ENCODE measurements around the gene HLA-DPB1. TPM values are rescaled to one million over a fixed set of nuclear protein-coding genes. Genes with fewer than 3 reads are reported as not detected.

HLA-DPB1 gene
- total RNA-seq, 1 experiment from 2014 or later = not detected

DNA sequence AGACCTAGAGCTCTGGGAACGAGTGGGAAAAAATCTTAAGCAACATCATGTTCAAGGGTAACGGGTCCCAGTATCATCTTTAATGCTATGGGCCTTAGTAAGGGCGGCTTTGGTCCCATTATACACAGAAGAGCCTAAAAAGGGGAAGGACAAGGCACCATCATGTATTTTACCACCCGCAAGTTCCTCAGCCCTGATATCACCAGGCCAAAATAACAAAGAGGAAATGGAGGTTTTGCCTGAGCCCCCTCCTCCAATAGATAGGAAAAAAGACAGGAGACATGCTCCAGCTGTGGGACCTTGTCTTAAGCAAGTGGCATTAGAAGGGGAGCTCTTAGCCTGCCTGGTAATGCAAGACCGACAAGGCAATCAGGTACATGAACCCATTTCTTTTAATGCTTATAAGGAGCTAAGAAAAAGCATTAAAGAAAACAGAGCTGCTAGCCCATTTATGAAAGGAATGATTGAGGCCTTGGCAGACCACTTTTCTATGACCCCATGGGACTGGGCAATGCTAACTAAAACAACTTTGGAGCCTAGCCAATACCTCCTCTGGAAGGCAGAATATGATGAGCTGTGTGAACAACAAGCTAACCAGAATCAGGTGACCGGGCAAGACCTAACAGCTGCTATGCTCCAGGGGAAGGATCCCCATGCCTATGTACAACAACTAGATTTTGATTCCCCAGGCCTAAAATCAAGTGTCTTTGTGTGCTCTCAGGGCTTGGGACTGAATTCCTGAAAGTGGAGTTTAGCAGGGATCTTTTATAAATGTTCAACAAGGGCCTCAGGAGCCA is 25.6 kb upstream of the HLA-DPB1 start:
- H3K9me2 ChIP-seq (replicated peaks; ENCODE audit: low read length) = no peaks in the 10 kb centered on the region
- TF ChIP-seq EZH2 (IDR thresholded peaks at IDR 0.05; ENCODE audit: low read length, unreplicated experiment) = no peak
- TF ChIP-seq CTCF (conservative IDR thresholded peaks at IDR 0.05; ENCODE audit: low read depth, low read length) = no peak
- H4K20me1 ChIP-seq (ENCODE audit: low read length) = no peaks in the 10 kb centered on the region
- peaks cover 54% of the 10 kb centered on the region for H3K27me3 ChIP-seq (ENCODE audit: low read length)
- ChIA-PET CTCF (no interaction called here), POLR2A (ENCODE audit: unreplicated experiment) (no interaction called here)
- no peak overlapping the region for H2AFZ ChIP-seq (ENCODE audit: low read length)
- H3F3A ChIP-seq (ENCODE audit: low read length, unreplicated experiment) = no peaks in the 10 kb centered on the region
- no peak overlapping the region for H3K4me2 ChIP-seq (ENCODE audit: low read length)
- intact Hi-C loops (cut with micrococcal nuclease) = no loop called here
- no peaks in the 10 kb centered on the region for H3K36me3 ChIP-seq (ENCODE audit: low read depth, low read length)
- no peak for DNase-seq
- no peak overlapping the region for H3K27ac ChIP-seq (ENCODE audit: low read length)
- no peak overlapping the region for H3K9ac ChIP-seq (ENCODE audit: low read length)
- no peaks in the 10 kb centered on the region for H3K4me1 ChIP-seq (ENCODE audit: insufficient read depth, low read length)
- no TSS peak for BruUV-seq (replicated peaks)
- H3K79me2 ChIP-seq (ENCODE audit: low read length) = no peaks in the 10 kb centered on the region
- no peaks in the 10 kb centered on the region for H3K9me3 ChIP-seq (ENCODE audit: low read length)
- no peak overlapping the region for H3K4me3 ChIP-seq (ENCODE audit: low read length)
- no peak for ATAC-seq

GRCh38 chr6:33052627-33053026 is 23.2 kb upstream of the HLA-DPB1 start:
- H3K27ac ChIP-seq (ENCODE audit: low read length) = no peak overlapping the region
- no peaks in the 10 kb centered on the region for H3K4me1 ChIP-seq (ENCODE audit: insufficient read depth, low read length)
- ChIA-PET POLR2A (ENCODE audit: unreplicated experiment) (no interaction called here), CTCF (no interaction called here)
- no peak for ATAC-seq
- no peaks in the 10 kb centered on the region for H3K9me3 ChIP-seq (ENCODE audit: low read length)
- H2AFZ ChIP-seq (ENCODE audit: low read length) = no peak overlapping the region
- no peak overlapping the region for H3K9ac ChIP-seq (ENCODE audit: low read length)
- H3K27me3 ChIP-seq (ENCODE audit: low read length) = peaks cover 58% of the 10 kb centered on the region
- no peaks in the 10 kb centered on the region for H3K36me3 ChIP-seq (ENCODE audit: low read depth, low read length)
- no peak for DNase-seq
- TF ChIP-seq EZH2phosphoT487 (IDR thresholded peaks at IDR 0.05; ENCODE audit: borderline replicate concordance, low read length) (no peak), CTCF (conservative IDR thresholded peaks at IDR 0.05; ENCODE audit: low read depth, low read length) (no peak), EZH2 (IDR thresholded peaks at IDR 0.05; ENCODE audit: low read length, unreplicated experiment) (no peak)
- no peak overlapping the region for H3K4me3 ChIP-seq (ENCODE audit: low read length)
- no peak overlapping the region for H3K4me2 ChIP-seq (ENCODE audit: low read length)
- H4K20me1 ChIP-seq (ENCODE audit: low read length) = no peaks in the 10 kb centered on the region
- no TSS peak for BruUV-seq (replicated peaks)
- no peaks in the 10 kb centered on the region for H3F3A ChIP-seq (ENCODE audit: low read length, unreplicated experiment)
- intact Hi-C loops (cut with micrococcal nuclease) = no loop called here
- no peaks in the 10 kb centered on the region for H3K79me2 ChIP-seq (ENCODE audit: low read length)
- H3K9me2 ChIP-seq (replicated peaks; ENCODE audit: low read length) = no peaks in the 10 kb centered on the region

- Histone ChIP-seq H3K4me3 (ENCODE audit: low read length) (no peak overlapping the region), H3K27ac (ENCODE audit: low read length) (no peak overlapping the region), H3K79me2 (ENCODE audit: low read length) (no peaks in the 10 kb centered on the region), H2AFZ (ENCODE audit: low read length) (no peak overlapping the region), H3K9me3 (ENCODE audit: low read length) (no peaks in the 10 kb centered on the region), H3K36me3 (ENCODE audit: low read depth, low read length) (no peaks in the 10 kb centered on the region), H3F3A (ENCODE audit: low read length, unreplicated experiment) (no peaks in the 10 kb centered on the region), H3K9me2 (replicated peaks; ENCODE audit: low read length) (no peaks in the 10 kb centered on the region), H4K20me1 (ENCODE audit: low read length) (no peaks in the 10 kb centered on the region), H3K27me3 (ENCODE audit: low read length) (peaks cover 61% of the 10 kb centered on the region), H3K9ac (ENCODE audit: low read length) (no peak overlapping the region), H3K4me1 (ENCODE audit: insufficient read depth, low read length) (no peaks in the 10 kb centered on the region), H3K4me2 (ENCODE audit: low read length) (no peak overlapping the region)
- ChIA-PET CTCF (no interaction called here), POLR2A (ENCODE audit: unreplicated experiment) (no interaction called here)
- TF ChIP-seq CTCF (conservative IDR thresholded peaks at IDR 0.05; ENCODE audit: low read depth, low read length) (no peak), EZH2phosphoT487 (IDR thresholded peaks at IDR 0.05; ENCODE audit: borderline replicate concordance, low read length) (no peak), EZH2 (IDR thresholded peaks at IDR 0.05; ENCODE audit: low read length, unreplicated experiment) (no peak)
- intact Hi-C loops (cut with micrococcal nuclease) = no loop called here
- BruUV-seq (replicated peaks) = no TSS peak
- no peak for ATAC-seq
- no peak for DNase-seq
These were observed 22.6 kb upstream of the HLA-DPB1 start for GRCh38 chr6:33053230-33053629.
